ENCODE data around the gene GIMAP5.

GRCh38 chr7:150759479-150759878, 22.3 kb downstream of the GIMAP5 start:
- TF ChIP-seq CTCF (IDR thresholded peaks at IDR 0.05) (no peak), POLR2A (IDR thresholded peaks at IDR 0.05) (no peak)
